GM13976 (cell line): Measurements from ENCODE around the gene MSH3.

Source experiments
- DNase-seq: peaks from one replicate; pipeline ENCODE4 v3.0.0; 2012; ENCODE audit warnings: low spot score
- CTCF ChIP-seq: IDR thresholded peaks from 2 replicates; pipeline ENCODE4 v1.5.1; 2012; ENCODE audit warnings: borderline replicate concordance, mild to moderate bottlenecking; ENCODE audit not compliant: insufficient read depth; ENCODE audit errors: extremely low read depth, missing control alignments, control extremely low read depth
- in situ Hi-C: fragments of 300-500 bp; cut with MboI; formaldehyde crosslinking; loops from one replicate; pipeline ENCODE4 v1.12.0; 2022; ENCODE audit warnings: low sequenced_read_pairs, mixed read lengths, inconsistent platforms; ENCODE audit not compliant: unreplicated experiment

The MSH3 gene

GRCh38 chr5:80631278-80632259 is 22.9 kb upstream of the MSH3 start:
- no peak for DNase-seq
- TF ChIP-seq CTCF, result no peak
- in situ Hi-C loops, result no loop called here

GRCh38 chr5:80632700-80633099 is 21.8 kb upstream of the MSH3 start:
- no peak for DNase-seq
- no peak for TF ChIP-seq CTCF
- in situ Hi-C loops, result no loop called here

- no peak for DNase-seq
- in situ Hi-C loops, result no loop called here
- TF ChIP-seq CTCF, result no peak
Observed at GRCh38 chr5:80634193-80634592, 20.3 kb upstream of the MSH3 start.

- in situ Hi-C loops, result no loop called here
- TF ChIP-seq CTCF, result no peak
- no peak for DNase-seq
Observed at GRCh38 chr5:80641353-80641752, 13.1 kb upstream of the MSH3 start.

- in situ Hi-C loops, result no loop called here
- DNase-seq, result no peak
- no peak for TF ChIP-seq CTCF
Observed at GRCh38 chr5:80644900-80645299, 9.6 kb upstream of the MSH3 start.

- TF ChIP-seq CTCF, result no peak
- DNase-seq, result no peak
- in situ Hi-C loops, result no loop called here
Observed at GRCh38 chr5:80646926-80647325, 7.5 kb upstream of the MSH3 start.
